Dedifferentiated amniotic fluid mesenchymal stem cell (primary cell): Measurements from ENCODE around the gene UBE2M.
"Not testable (repeated sequence)": the region's sequence is repeated elsewhere in the genome, so short reads cannot be mapped to it uniquely, and the experiment has no call there.

Experiments
- DNase-seq: peaks from one replicate; pipeline ENCODE4 v3.0.0-alpha.2; 2016; ENCODE audit errors: extremely low spot score

The UBE2M gene

DNA sequence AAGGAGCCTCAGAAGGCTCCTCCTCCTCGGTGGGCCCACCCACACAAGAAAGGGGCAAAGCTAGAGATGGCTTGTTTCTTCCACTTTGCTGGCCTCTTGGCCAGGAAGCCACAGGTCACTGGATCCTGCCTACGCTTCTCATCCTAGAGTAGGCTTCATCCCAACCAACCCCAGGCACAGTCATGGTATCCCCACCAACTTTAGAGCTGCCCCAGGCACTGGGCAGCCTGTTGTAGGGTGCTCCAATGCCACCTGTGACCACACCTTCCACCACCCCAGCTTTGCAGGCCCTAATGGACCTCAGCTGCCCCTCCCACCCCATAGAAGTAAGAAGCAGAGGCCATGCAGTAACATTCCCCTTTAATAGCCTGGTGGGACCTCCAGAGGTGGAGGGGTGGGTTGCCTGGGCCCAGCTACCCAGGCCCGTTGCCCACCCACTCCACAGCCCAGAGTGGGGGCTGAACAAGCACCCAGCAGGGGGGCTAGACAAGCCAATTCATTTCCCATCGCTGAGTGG lies 3.0 kb downstream of the UBE2M start:
- DNase-seq: no peak

DNA sequence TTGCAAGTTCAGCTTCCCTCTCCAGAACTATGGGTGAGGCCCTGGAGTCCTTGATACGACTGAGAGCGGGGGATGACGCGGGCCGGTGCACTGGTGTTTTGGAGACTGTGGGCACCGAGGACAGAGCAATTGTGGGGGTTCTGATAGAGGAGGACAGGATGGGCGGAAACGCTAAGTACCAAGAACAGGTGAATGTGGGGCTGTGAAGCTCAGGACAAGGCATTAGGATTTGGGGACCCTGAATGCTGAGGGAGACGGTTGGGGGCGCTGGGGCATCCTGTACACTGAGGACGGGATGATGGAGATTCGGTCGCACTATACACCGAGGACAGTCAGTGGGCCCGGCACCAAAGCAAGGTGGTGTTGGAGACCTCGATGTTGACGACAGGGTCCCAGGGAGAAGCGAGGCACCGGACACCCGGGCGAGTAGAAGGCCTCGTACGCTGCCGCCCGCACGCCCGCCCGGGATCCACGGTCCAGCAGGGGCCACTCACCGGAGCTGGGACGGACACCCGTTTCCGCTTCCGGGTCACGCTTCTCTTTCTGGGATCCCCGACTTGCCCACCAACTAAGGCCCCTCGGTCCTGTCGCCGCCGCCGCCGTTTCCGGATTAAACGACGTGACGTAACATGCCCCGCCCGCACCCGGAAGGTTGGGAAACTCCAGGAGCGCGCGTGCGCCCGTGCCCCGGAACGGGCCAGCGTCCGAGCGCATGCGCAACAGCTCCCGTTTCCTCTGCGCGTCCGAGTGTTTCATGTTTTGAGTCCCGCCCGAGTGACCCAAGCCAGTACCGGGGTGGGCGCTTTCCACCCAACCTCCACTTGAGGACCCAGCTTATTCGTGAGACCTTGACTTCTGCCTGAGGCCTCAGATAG lies 3.7 kb downstream of the UBE2M start, which contains the start of gene CHMP2A:
CHMP2A (minus strand) TSS at position 612 of the 875 bp plus-strand sequence. CDS start 893 bp downstream, outside the sequence.
- peak; percentile 95 for DNase-seq

DNA sequence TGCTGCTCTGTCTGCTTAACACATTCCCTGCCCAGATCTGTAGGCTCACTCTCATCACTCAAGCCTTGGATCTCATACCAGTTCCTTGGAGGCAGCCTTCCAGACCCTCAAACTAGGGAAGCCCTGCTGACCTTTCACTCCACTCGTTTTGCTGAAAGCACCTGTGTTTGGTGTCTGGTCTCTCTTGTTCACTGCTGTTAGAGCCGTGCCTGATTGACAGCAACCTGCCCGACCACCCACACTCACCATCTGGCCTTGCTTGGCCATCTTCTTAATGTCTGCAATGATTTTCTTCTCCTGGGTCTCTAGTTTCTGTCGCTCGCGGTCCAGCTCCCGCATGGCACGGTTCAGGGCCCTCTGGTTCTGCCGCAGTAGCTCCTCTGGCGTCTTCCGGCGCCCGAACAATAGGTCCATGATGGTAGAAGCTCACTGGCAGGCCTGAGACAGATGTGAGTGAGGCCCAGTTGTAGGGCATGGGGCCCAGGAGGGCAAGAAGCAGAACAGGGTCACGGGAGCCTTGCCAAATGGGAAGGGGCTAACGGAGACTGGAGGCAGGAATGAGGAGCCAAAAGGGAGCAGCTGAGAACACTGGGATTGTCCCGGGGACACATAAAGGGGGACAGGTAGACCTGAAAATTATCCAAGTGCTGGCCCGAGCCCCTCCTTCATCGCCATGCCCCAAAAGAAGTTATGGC lies 4.5 kb downstream of the UBE2M start:
- no peak for DNase-seq

DNA sequence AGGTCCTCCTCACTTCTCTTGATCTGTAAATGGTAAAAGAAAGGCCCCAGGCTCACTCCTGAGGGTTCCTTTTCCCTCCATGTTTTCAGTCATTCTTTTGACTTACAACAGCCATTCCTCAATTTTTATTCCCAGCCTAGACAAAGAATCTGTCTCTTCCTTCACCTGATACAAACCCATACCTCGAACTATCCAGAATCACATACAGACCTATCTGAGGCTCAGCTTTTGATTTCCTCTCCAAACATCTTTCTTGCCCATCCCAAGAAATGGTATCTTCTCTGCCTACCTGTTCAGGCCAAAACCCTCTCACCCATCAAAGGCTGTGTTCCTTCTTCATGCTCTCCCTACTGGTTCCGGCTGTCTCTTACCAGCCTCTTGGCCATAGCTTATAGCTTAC lies 5.8 kb downstream of the UBE2M start:
- DNase-seq: no peak

DNA sequence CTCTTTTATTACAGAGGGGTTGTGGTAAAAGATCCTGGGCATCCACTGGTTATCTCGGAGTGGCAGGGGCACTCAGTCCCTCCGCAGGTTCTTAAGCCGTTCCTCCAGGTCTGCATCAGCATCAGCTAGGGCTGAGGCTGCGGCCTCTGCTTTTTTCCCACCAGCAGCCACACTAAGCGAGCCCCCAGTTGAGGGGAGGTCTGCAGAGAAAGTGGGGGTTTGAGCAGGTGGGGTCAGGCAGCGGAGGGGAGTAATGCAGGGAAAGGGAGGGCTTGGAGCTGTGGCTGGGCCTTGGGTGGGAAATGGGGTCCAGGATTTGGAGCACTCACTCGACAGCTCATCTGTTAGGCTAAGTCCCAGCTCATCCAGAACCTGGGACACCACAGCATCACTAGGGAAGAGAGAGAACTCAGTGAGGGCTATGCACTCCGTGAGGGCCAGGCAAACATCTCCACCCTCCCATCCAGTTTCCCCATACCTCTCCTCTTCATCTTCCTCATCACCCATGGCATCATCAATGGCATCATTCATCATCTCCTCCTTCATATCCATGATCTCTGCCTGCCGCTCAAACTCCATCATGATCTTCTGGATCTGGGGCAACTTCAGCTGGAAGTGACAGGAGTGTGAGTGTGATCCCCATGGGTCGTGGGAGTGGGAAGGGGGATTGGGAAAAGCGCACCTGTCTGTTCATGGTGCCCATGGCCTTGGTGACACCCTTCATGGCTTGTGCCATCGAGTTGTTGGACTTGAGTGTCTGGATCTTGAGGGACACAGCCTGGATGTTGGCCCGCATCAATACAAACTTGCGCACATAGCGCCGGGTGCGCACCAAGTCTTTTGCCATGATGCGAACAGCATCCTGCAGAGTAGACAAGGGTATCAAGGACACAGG lies 6.6 kb downstream of the UBE2M start:
- DNase-seq: no peak

DNA sequence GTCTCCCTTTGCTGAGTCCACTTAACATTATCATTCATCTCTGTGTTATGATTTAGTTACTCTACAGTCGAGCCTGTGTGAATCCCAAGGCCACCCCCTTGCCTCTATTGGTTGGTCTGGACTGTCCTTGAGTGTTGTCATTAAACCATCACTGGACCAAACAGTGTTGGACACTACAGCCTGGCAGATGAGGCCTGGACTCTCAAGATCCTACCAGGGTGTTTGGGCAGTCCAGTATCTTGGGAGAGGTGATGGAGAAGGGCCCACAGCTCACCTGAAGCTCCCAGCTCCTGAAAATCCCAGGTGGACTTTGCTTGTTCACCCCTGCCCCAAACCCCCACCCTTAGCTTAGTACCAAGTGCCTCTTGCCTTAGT lies 7.3 kb downstream of the UBE2M start:
- no peak for DNase-seq

DNA sequence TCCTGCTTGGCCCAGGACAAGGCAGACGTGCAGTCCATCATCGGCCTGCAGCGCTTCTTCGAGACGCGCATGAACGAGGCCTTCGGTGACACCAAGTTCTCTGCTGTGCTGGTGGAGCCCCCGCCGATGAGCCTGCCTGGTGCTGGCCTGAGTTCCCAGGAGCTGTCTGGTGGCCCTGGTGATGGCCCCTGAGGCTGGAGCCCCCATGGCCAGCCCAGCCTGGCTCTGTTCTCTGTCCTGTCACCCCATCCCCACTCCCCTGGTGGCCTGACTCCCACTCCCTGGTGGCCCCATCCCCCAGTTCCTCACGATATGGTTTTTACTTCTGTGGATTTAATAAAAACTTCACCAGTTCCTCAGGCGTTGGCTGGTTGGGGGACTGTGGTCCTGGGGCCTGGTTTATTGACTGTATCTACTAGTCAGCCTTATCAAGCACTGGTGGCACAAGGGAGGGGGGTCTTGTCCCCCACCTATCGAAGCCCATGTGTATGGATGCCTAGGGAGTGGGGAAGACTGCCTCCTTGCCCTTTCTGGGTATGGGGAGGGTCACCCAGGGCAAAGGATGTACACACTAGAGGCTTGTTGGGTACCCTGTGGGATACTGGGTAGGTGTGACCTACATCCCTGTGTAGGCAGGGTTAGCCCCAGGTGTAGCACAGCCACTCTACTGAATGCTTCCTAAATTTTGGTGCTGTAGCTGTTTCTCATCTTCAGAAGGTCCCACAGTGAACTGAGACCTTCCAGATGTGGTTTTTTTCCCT lies 7.9 kb downstream of the UBE2M start:
- DNase-seq: no peak

DNA sequence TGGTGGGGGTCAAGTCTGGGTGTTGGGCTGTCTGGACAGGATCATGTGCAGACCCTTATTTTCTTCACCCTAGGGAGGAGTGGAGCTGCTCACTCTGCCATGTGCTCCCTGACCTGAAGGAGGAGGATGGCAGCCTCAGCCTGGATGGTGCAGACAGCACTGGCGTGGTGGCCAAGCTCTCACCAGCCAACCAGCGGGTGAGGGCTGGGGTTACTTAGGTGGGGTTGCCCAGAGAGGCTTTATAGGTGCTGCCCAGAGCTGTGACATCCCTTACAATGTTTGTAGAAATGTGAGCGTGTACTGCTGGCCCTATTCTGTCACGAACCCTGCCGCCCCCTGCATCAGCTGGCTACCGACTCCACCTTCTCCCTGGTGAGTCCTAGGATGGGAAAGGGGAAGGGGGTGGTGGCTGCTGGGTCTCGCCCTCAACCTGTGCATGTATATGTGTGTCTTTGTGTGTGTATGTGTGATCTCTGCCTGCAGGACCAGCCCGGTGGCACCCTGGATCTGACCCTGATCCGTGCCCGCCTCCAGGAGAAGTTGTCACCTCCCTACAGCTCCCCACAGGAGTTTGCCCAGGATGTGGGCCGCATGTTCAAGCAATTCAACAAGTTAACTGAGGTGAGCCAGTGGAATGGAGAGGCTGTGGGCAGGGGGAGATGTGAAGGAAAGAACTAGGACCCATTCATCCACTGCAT lies 8.6 kb downstream of the UBE2M start:
- DNase-seq: no peak

DNA sequence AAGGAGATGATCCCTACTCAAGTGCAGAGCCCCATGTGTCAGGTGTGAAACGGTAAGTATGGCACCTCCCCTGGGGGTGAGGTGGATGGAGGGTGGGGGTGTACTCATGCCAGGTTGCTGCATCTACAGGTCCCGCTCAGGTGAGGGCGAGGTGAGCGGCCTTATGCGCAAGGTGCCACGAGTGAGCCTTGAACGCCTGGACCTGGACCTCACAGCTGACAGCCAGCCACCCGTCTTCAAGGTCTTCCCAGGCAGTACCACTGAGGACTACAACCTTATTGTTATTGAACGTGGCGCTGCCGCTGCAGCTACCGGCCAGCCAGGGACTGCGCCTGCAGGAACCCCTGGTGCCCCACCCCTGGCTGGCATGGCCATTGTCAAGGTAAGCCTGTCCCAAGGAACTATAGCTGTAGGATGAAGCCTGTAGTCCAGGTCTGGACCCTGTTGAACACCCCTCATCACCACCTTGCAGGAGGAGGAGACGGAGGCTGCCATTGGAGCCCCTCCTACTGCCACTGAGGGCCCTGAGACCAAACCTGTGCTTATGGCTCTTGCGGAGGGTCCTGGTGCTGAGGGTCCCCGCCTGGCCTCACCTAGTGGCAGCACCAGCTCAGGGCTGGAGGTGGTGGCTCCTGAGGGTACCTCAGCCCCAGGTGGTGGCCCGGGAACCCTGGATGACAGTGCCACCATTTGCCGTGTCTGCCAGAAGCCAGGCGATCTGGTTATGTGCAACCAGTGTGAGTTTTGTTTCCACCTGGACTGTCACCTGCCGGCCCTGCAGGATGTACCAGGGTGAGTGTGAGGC lies 9.3 kb downstream of the UBE2M start:
- no peak for DNase-seq

DNA sequence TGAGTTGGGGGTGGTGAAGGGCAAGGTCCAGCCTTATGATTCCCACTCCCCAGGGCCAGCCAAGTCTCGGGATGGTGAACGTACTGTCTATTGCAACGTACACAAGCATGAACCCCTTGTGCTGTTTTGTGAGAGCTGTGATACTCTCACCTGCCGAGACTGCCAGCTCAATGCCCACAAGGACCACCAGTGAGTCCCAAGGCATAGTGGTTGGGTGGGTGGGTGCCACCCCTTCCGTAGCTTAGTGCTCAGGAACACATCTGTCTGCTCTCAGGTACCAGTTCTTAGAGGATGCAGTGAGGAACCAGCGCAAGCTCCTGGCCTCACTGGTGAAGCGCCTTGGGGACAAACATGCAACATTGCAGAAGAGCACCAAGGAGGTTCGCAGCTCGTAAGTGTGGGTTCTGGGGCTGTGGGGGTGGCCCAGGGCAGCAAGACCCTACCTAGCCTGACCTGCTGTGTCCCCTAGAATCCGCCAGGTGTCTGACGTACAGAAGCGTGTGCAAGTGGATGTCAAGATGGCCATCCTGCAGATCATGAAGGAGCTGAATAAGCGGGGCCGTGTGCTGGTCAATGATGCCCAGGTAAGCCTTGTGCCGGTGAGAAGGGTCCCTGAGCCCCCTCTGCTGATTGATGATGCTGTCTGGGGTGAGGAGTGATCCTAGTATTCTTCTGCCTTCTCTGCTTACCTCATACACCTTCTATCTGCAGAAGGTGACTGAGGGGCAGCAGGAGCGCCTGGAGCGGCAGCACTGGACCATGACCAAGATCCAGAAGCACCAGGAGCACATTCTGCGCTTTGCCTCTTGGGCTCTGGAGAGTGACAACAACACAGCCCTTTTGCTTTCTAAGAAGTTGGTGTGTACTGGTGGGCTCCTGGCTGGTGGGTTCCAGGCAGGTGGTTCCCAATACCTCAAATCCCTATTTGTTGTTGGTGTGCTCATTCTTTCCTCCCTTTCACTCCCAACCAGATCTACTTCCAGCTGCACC lies 10.8 kb downstream of the UBE2M start:
- no peak for DNase-seq

DNA sequence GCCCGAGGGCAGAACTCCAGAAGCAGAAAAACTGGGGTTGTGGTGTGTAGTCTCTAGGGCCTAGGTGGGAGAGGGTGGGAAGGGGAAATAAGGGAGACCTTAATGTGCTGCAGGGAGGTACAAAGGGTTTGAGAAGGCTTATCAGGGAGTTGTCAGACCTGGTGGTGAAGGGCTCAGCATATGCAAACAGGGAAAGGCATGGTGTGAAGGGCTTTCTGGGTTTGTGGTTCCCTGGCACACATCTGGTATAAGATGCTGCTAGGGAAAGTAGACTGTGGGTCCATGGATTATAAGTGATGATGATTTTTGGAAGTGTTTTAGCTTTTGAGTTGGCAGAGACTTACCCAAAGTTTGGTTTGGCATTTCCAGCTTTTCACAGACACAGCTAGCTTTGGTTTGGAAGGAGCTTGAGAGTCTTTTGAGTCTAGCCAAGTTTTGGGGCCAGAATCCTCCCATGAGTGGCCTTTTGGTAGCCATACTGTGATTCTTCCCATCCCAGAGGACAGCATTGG lies 12.3 kb downstream of the UBE2M start:
- no peak for DNase-seq

DNA sequence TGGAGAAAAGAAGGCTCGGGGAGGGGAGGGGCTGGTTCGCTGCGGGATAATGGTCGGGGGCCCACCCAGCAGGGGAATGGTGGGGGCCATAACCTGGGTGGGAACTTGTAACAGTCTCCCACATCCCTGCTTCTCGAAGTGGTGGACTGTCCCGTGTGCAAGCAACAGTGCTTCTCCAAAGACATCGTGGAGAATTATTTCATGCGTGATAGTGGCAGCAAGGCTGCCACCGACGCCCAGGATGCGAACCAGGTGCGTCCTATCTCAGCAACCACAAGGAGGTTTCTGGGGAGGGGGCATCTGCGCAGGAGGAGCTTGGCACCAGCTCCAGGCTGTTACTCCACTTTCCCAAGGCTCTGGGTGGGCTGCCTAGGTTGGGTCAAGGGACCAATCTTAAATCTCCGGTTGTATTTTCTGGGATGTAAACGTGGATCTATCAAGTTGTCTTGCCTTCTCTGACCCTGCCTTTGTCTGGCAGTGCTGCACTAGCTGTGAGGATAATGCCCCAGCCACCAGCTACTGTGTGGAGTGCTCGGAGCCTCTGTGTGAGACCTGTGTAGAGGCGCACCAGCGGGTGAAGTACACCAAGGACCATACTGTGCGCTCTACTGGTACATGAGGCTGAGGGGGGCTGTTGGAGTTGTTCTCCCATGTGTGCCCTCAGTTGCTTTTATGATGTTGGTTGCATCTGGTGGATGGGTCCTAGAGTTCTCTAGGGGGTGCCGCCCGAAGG lies 13.0 kb downstream of the UBE2M start:
- DNase-seq: no peak

DNA sequence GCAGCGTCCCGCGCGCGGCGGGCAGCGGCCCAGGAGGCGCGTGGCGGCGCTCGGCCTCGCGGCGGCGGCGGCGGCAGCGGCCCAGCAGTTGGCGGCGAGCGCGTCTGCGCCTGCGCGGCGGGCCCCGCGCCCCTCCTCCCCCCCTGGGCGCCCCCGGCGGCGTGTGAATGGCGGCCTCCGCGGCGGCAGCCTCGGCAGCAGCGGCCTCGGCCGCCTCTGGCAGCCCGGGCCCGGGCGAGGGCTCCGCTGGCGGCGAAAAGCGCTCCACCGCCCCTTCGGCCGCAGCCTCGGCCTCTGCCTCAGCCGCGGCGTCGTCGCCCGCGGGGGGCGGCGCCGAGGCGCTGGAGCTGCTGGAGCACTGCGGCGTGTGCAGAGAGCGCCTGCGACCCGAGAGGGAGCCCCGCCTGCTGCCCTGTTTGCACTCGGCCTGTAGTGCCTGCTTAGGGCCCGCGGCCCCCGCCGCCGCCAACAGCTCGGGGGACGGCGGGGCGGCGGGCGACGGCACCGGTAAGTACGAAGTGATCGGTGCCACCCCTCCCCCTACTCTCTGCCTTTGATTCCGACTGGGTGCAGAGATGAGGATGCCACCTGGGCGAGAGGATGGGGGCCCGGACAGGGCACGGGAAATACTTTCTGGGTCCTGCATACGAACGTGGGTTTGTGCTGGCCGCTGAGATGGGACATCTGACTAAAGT lies 13.7 kb downstream of the UBE2M start:
- no peak for DNase-seq

DNA sequence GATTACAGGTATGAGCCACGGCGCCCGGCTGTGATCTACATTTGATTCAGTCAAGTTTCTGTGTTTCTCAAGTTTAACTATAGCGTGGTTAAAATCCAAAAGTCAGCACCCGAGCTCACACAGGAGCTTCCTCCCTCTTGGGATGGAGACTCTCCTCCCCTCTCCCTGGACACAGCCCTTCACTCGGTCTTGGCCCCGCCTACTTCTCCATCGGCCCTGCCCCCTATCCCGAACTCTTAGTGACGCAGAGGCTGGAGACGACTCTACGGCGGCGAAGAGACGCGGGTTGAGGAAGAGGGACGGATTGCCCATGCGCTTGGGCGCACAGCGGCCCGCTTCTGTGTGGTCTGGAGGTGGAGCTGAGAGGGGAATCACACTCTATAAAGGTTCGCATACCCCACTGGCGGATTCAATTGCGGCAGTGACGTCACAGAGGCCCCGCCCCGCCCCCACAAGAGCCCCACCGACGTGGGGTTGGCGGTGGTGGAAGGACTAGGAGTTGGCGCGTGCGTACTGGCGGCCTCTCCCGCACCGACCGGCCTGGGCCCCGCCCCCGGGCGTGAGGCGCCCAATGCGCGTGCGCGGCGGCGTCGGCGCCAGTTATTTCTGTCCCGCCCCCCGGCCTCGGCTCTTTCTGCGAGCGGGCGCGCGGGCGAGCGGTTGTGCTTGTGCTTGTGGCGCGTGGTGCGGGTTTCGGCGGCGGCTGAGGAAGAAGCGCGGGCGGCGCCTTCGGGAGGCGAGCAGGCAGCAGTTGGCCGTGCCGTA lies 14.4 kb downstream of the UBE2M start, which contains the start of gene TRIM28:
TRIM28 (plus strand) TSS at position 239 of the 765 bp plus-strand sequence. CDS start 694 bp downstream, outside the sequence.
- peak; percentile 99 for DNase-seq

DNA sequence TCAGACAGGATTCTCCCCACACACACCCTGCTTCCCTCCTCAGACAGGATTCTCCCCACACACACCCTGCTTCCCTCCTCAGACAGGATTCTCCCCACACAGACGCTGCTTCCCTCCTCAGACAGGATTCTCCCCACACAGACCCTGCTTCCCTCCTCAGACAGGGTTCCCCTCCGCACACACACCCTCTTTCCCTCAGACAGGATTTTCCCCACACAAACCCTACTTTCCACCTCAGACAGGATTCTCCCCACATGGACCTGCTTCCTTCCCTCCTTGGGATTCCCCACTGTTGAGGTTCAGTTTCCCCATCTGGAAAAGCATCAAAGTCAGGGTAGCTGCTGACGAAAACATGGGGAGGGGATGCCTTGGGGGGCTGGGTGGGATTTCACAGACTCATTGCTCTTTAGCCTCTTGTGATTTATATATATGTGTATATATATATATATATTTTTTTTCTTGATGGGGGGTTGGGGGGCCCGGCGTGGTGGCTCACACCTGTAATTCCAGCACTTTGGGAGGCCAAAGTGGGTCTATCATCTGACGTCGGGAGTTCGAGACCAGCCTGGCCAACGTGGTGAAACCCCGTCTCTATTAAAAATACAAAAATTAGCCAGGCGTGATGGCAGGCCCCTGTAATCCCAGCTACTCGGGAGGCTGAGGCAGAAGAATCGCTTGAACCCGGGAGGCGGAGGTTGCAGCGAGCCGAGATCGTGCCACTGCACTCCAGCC lies 15.6 kb downstream of the UBE2M start:
- not testable (repeated sequence) for DNase-seq
